Stimulated activated CD4-positive, alpha-beta T cell treated with anti-CD3 and anti-CD28 coated beads, Interleukin-4, amount 100 ng/mL, for 24 hours (primary cell): ENCODE data around the gene VASN.
"Not testable (repeated sequence)": the region's sequence is repeated elsewhere in the genome, so short reads cannot be mapped to it uniquely, and the experiment has no call there.

Experiments used
- DNase-seq: peaks from one replicate; pipeline ENCODE4 v3.0.0-alpha.2; 2020

The VASN gene

DNA sequence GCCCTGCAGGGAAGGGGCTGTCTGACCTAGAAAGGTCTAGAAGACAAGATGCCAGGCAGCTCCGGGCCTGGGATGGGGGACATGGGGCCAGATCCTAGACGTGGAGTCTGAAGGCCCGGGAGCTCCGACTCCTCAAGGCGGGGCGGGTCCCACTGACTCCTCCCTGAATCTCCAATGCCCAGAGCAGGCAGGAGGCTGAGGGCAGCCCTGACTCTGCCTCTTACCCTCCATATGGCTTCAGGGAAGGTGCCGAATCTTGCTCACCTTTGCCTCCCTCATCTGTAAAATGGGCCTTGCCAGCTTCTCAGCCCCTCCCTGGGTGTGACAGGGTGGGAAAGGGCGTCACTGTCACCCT is 14.8 kb downstream of the VASN start:
- no peak for DNase-seq

- no peak for DNase-seq
These were observed 15.4 kb downstream of the VASN start for GRCh38 chr16:4386951-4387565.

GRCh38 chr16:4387781-4388180 is 16.1 kb downstream of the VASN start:
- no peak for DNase-seq

- DNase-seq, result no peak
These were observed 16.8 kb downstream of the VASN start for GRCh38 chr16:4388271-4389021.

GRCh38 chr16:4389051-4389955 is 17.7 kb downstream of the VASN start:
- DNase-seq, result no peak

GRCh38 chr16:4390266-4391260 is 18.9 kb downstream of the VASN start:
- no peak for DNase-seq

DNA sequence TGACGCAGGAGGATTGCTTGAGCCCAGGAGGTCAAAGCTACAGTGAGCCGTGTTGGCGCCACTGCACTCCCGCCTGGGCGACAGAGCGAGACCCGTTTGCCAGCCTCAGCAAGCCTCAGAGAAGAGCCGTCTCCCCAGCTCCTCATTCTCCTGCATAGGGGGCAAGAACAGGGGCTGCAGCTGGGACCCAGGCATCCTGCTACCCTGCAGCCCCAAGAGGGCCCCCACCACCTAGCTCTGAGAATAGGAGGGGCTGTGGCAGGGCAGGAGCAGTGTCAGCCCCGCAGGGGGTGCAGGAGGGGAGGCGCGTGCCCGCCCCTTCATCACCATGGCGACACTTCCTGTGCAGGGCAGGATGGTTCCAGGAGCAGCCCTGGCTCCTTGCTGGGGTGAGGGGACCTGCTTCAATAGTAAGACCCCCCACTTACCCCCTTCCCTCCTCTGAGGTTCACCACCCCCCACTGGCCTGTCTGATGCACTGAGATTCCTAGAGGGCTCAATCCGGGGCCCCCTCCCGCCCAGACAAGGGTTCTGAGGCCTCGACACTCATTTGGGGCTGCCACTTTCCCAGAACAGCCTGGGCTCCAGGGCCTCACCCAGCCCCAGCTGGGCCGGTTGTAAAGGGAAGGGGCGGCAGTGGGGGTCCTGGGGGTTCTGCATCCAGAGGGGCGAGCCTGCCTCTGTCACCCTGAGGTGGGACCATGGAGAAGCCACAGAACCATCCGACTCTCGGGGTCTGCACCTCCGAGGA is 20.2 kb downstream of the VASN start:
- DNase-seq, result no peak

- no peak for DNase-seq
These were observed 21.0 kb downstream of the VASN start for GRCh38 chr16:4392382-4393239.

DNA sequence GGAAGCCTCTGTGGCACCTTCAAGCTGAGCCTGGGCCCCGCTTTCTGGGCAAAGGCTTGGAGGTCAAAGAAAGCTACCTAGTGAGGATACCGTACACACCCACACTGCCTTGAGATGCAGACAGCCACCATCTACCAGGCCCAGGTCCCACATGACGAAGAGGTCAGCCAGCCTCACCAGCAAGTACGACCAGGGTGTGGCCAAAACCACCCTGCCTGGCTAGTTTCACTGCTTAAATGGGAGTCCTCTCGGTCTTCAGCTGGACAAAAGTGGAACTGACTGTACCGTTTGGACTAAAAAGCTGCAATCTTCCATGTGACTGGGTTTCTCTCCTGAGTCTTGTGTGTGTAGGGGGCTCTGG is 21.6 kb downstream of the VASN start:
- DNase-seq, result no peak

DNA sequence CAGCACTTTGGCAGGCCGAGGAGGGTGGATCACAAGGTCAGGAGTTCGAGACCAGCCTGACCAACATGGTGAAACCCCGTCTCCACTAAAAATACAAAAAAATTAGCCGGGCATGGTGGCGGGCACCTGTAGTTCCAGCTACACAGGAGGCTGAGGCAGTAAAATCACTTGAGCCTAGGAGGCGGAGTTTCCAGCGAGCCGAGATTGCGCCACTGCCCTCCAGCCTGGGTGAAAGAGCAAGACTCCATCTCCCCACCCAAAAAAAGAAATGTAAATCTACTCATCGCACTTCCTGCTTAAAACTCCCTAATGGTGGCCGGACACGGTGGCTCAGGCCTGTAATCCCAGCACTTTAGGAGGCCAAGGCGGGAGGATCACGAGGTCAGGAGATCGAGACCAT is 22.2 kb downstream of the VASN start:
- not testable (repeated sequence) for DNase-seq

DNA sequence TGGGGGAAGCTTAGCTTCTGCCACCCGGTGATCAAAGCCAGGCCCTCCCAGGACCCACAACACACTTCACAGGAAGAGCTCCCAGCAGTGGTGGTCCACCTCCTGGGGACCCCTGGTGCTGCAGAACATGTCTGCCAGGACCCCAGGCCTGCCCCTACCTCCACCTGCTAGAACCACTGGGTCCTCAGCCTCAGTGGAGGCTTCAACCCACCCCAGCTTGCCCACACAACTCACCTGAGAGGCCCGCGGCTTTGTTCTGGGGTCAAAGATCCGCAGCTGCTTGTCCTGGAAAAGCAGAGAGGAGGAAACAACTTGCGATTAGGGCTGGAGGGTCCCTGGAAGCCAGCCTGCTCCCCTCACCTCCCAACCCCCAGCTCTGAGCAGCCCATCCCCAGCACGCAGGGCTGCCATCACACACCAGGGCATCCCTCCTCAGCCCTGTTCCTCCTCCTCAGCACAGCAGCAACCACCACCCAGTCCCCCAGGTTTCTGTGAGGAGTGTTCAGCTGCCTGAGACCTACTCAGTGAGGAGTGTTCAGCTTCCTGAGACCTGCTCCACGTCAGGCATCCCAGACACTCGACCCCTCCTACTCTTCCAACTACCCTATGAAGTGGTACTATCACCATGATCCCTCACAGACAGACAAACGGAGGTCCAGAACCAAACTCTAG is 23.5 kb downstream of the VASN start:
- DNase-seq, result no peak

GRCh38 chr16:4399001-4399730 is 27.5 kb downstream of the VASN start:
- DNase-seq, result no peak

DNA sequence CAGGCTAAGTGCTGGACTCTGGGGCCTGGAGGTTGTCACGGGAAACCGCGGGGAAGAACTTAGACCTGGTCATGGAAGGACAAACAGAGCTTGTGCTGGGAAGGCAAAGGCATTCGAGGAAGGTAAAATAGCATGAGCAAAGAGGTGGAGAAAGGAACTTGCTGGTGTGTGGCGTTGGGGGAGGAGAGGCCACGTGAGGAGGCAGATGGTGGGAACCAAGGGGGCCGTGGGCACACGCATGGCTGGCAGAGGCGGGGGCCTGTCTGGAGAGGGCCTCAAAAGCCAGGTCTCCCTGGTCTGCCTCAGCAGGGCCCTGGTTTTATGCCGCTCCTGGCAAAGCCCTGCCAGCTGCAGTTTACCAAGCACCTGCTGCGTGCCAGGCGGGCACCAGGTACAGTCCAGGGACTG is 29.4 kb downstream of the VASN start:
- DNase-seq, result no peak

DNA sequence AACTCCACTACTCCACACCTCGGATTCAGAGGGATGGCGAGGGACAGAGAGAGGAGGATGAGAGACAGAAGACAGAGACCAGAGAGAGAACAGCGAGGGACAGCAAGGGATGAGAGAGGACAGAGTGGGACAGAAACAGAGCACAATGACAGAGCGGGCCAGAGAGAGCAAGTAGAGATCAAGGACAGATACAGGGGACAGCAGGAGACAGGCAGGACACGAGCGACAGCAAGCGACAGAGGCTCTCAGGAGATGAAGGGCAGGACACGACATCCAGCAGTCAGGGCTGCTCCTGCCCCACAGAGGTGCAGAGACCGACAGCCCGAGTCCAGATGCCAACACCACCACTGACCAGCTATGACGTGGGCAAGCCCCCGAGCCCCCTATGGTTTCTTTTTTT is 29.9 kb downstream of the VASN start:
- DNase-seq, result no peak

- DNase-seq, result peak; percentile 75
These were observed 30.9 kb downstream of the VASN start for GRCh38 chr16:4402439-4403132.

DNA sequence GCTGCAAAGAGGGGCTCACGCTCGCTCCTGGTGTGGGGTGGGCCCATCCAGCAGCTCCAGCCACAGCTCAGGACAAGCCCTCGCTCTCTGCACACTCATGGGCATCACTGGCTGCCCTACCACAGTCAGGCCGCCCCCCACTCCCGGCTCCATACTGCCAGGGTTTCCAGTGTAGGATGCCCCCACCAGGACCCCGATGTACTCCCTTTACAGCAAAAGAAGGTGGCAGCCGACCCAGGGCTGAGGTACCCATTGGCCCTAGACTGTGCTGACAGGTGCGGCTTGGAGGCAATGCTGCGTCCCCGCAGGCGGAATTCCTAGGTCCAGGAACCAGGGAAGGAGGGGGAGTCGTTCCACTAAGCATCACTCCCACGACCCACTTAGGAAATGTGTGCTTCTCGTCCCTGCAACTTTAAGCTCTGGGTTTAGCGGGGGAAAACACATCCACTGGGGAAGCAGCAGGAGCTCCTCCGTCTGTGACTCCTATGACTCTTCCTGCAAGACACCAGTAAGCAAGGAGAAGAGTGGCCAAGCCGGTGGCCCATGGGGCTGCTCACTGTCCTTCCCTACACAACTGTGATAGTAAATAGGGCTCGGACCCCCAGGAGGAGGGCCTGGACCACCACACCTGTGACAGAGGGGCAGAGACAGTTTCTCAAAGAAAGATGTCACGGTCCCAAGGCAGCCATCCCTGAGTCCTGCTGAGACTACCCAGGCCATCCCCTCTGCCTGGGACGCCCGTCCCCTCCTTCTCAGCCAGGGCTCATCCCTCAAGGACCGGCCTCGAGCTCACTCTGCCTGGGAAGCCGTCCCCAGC is 31.7 kb downstream of the VASN start:
- DNase-seq, result no peak

DNA sequence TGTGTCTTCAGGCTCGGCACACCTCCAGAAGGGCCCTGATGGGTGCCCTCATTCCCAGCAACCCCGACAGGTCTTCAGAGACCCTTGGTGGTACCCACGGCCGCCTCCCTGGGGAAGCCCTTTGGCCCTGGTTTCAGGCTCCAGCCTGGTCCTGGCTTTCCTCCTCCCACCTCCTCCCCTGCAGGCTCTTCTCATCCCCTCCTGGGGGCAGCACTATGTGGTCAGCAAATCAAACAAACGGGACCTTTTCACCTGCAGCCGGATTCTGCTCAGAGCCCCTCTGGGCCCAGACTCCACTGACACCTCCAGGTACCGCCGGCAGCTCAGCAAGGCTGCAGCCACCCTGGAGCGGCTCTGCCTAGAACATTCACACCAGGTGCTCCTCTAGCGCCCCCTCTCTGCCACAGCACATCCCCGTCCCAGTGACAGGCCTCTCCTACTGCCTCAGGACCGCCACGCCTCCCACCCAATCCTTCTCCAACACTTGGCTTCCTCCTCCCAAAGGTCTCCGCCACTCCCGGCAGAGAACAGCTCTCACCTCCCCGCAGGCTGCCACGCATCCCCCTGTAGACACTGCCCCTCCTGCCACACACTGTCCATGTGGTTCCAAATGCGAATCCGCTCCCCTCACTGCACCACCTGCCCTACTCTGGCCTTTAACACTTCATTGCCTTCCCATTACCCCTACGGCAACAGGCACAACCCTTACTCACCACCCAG is 32.8 kb downstream of the VASN start:
- DNase-seq, result peak; percentile 38
